H1 (cell line): Measurements from ENCODE around the gene SRMS. TPM values are rescaled to one million over a fixed set of nuclear protein-coding genes. Genes with fewer than 3 reads are reported as not detected.

Experiments
- CTCF ChIA-PET: fragments of 300-600 bp; sonication (Branson Sonifier 250); formaldehyde crosslinking; loops from one replicate; lab custom pipeline; 2021; ENCODE audit not compliant: partially characterized antibody; lab: Charles Lee
- POLR2A ChIA-PET: fragments of 300-600 bp; sonication (Branson Sonifier 250); formaldehyde crosslinking; loops from one replicate; lab custom pipeline; 2021; ENCODE audit warnings: inconsistent platforms; ENCODE audit not compliant: partially characterized antibody; lab: Charles Lee
- DNase-seq, 2 experiments: peaks; one replicate each; pipeline versions ENCODE4 v3.0.0 to v3.0.0-alpha.2; 2010 to 2022; ENCODE audit warnings: low spot score in 2 of 2, low read depth in 1 of 2, mixed read lengths in 1 of 2
- FAIRE-seq: peaks from 2 replicates; lab custom pipeline; 2011; peaks lifted over from hg19 to GRCh38; lab: Jason Lieb, UNC
- H2AFZ ChIP-seq: 2 replicates; pipeline ENCODE4 v1.8.1; 2012; ENCODE audit warnings: low read length, inconsistent platforms
- H2AK5ac ChIP-seq: 2 replicates; pipeline ENCODE4 v1.6.1; 2013; ENCODE audit warnings: low read depth, low read length
- H2BK120ac ChIP-seq: replicated peaks from 2 replicates; pipeline ENCODE3; 2013; ENCODE audit warnings: low read depth, low read length, inconsistent platforms
- H2BK12ac ChIP-seq: 2 replicates; pipeline ENCODE4 v1.6.1; 2013; ENCODE audit warnings: low read depth, low read length
- H2BK15ac ChIP-seq: 2 replicates; pipeline ENCODE4 v1.6.1; 2013; ENCODE audit warnings: low read length
- H2BK20ac ChIP-seq: 2 replicates; pipeline ENCODE4 v1.6.1; 2013; ENCODE audit warnings: low read length
- H2BK5ac ChIP-seq: 2 replicates; pipeline ENCODE4 v1.6.1; 2013; ENCODE audit warnings: low read depth, low read length
- H3K14ac ChIP-seq: 2 replicates; pipeline ENCODE4 v1.6.1; 2013; ENCODE audit warnings: inconsistent platforms; ENCODE audit not compliant: insufficient read length
- H3K18ac ChIP-seq: 2 replicates; pipeline ENCODE4 v1.6.1; 2013; ENCODE audit warnings: low read length; ENCODE audit errors: extremely low read depth
- H3K23ac ChIP-seq: 2 replicates; pipeline ENCODE4 v1.6.1; 2013; ENCODE audit warnings: inconsistent platforms; ENCODE audit not compliant: insufficient read length
- H3K23me2 ChIP-seq: 2 replicates; pipeline ENCODE4 v1.6.1; 2013; ENCODE audit warnings: low read depth, low read length
- H3K27ac ChIP-seq: 2 replicates; pipeline ENCODE4 v1.6.1; 2011; ENCODE audit warnings: low read depth, low read length, inconsistent platforms
- H3K27me3 ChIP-seq, 4 experiments: replicated peaks in 1 of 4; 1 replicate in 1 of 4; 2 replicates in 3 of 4; pipeline versions ENCODE4 v1.6.1 to v1.8.1; 2011 to 2013; ENCODE audit warnings: low read length in 3 of 4, mild to moderate bottlenecking in 3 of 4, inconsistent platforms in 2 of 4, mixed read lengths in 2 of 4, moderate library complexity in 1 of 4; ENCODE audit not compliant: control insufficient read depth in 3 of 4, insufficient read depth in 3 of 4; ENCODE audit errors: extremely low read depth in 1 of 4
- H3K36me3 ChIP-seq, 4 experiments: 2 replicates each; pipeline versions ENCODE4 v1.6.1 to v1.8.1; 2011 to 2013; ENCODE audit warnings: mild to moderate bottlenecking in 4 of 4, low read length in 3 of 4, moderate library complexity in 2 of 4, control low read depth in 1 of 4, inconsistent platforms in 1 of 4; ENCODE audit not compliant: insufficient read depth in 4 of 4, control insufficient read depth in 2 of 4
- H3K4ac ChIP-seq: replicated peaks from 2 replicates; pipeline ENCODE3; 2013; ENCODE audit warnings: low read length, low read depth, mixed read lengths, inconsistent platforms; ENCODE audit not compliant: insufficient read length
- H3K4me1 ChIP-seq, 4 experiments: replicated peaks in 1 of 4; 1 replicate in 1 of 4; 2 replicates in 3 of 4; pipeline versions ENCODE4 v1.6.1 to v1.8.1; 2011 to 2013; ENCODE audit warnings: low read length in 3 of 4, inconsistent platforms in 2 of 4, mixed read lengths in 1 of 4; ENCODE audit not compliant: insufficient read depth in 4 of 4, control insufficient read depth in 3 of 4
- H3K4me2 ChIP-seq, 2 experiments: 2 replicates each; pipeline versions ENCODE4 v1.6.1 to v1.8.1; 2011 to 2013; ENCODE audit warnings: low read depth in 2 of 2, low read length in 2 of 2, control low read depth in 1 of 2, inconsistent platforms in 1 of 2, mild to moderate bottlenecking in 1 of 2; ENCODE audit not compliant: insufficient read depth in 1 of 2
- H3K4me3 ChIP-seq, 4 experiments: fragments of 200-600, 300-600 bp in 1 of 4; sonication (generic), shearing (Covaris generic), sonication (Bioruptor Twin) in 1 of 4; 2 replicates each; pipeline versions ENCODE4 v1.5.1 to v1.8.1; 2011 to 2016; ENCODE audit warnings: low read length in 4 of 4, low read depth in 3 of 4, control low read depth in 2 of 4, inconsistent platforms in 2 of 4, mild to moderate bottlenecking in 2 of 4, mixed read lengths in 1 of 4, moderate library complexity in 1 of 4; ENCODE audit not compliant: insufficient read depth in 2 of 4; ENCODE audit errors: extremely low read depth in 1 of 4
- H3K56ac ChIP-seq: replicated peaks from 2 replicates; pipeline ENCODE3; 2013; ENCODE audit warnings: low read depth, mild to moderate bottlenecking, mixed read lengths, low read length, inconsistent platforms; ENCODE audit not compliant: insufficient read length
- H3K79me1 ChIP-seq: 2 replicates; pipeline ENCODE4 v1.6.1; 2013; ENCODE audit warnings: low read depth, low read length, control low read depth
- H3K79me2 ChIP-seq, 2 experiments: 2 replicates each; pipeline versions ENCODE4 v1.6.1 to v1.8.1; 2012 to 2013; ENCODE audit warnings: low read length in 2 of 2, mild to moderate bottlenecking in 2 of 2, inconsistent platforms in 1 of 2; ENCODE audit not compliant: insufficient read depth in 2 of 2, control insufficient read depth in 1 of 2
- H3K9ac ChIP-seq, 4 experiments: replicated peaks in 1 of 4; 1 replicate in 1 of 4; 2 replicates in 3 of 4; pipeline versions ENCODE4 v1.6.1 to v1.8.1; 2011 to 2013; ENCODE audit warnings: low read depth in 3 of 4, low read length in 3 of 4, control low read depth in 2 of 4, mild to moderate bottlenecking in 2 of 4, moderate library complexity in 2 of 4, inconsistent platforms in 1 of 4; ENCODE audit errors: extremely low read depth in 1 of 4
- H3K9me3 ChIP-seq, 2 experiments: 2 replicates each; pipeline versions ENCODE4 v1.6.1 to v1.8.1; 2012 to 2013; ENCODE audit warnings: mild to moderate bottlenecking in 2 of 2, moderate library complexity in 2 of 2, control low read depth in 1 of 2, inconsistent platforms in 1 of 2, low read depth in 1 of 2, low read length in 1 of 2, mixed read lengths in 1 of 2; ENCODE audit not compliant: insufficient read depth in 2 of 2
- H4K20me1 ChIP-seq, 2 experiments: replicated peaks in 1 of 2; 2 replicates each; pipeline versions ENCODE3 to v1.8.1; 2011 to 2013; ENCODE audit warnings: inconsistent platforms in 2 of 2, low read length in 2 of 2, mild to moderate bottlenecking in 1 of 2; ENCODE audit not compliant: insufficient read depth in 2 of 2, control insufficient read depth in 1 of 2
- H4K5ac ChIP-seq: 2 replicates; pipeline ENCODE4 v1.6.1; 2013; ENCODE audit warnings: low read length, low read depth, mixed read lengths, inconsistent platforms; ENCODE audit not compliant: insufficient read length
- H4K8ac ChIP-seq: 2 replicates; pipeline ENCODE4 v1.8.0; 2013; ENCODE audit warnings: mild to moderate bottlenecking, moderate library complexity, low read length, inconsistent platforms; ENCODE audit not compliant: insufficient read depth; ENCODE audit errors: extremely low read depth
- H4K91ac ChIP-seq: replicated peaks from 2 replicates; pipeline ENCODE3; 2013; ENCODE audit warnings: low read length, mixed read lengths, inconsistent platforms; ENCODE audit not compliant: insufficient read length
- CBX5 ChIP-seq: fragments of 300-800, 300-1000 bp; sonication (generic); IDR thresholded peaks from 2 replicates; pipeline ENCODE4 v1.7.1; 2016; ENCODE audit warnings: antibody characterized with exemption, low read length, low read depth
- EZH2 ChIP-seq: fragments of 200-600 bp; sonication (generic); IDR thresholded peaks from 2 replicates; pipeline ENCODE4 v1.7.1; 2012; ENCODE audit warnings: low read depth, mild to moderate bottlenecking, moderate library complexity, low read length, inconsistent platforms; ENCODE audit not compliant: severe bottlenecking
- JUND ChIP-seq: IDR thresholded peaks from 2 replicates; pipeline ENCODE4 v1.6.1; 2011; ENCODE audit warnings: mild to moderate bottlenecking, improper control_type of control experiment, low read length
- POLR2AphosphoS5 ChIP-seq: IDR thresholded peaks from 2 replicates; pipeline ENCODE4 v1.6.1; 2011; ENCODE audit warnings: low read depth, low read length
- SRF ChIP-seq: IDR thresholded peaks from 2 replicates; pipeline ENCODE4 v1.6.1; 2011; ENCODE audit warnings: mild to moderate bottlenecking, low read depth, low read length, moderate library complexity
- USF2 ChIP-seq: IDR thresholded peaks from 2 replicates; pipeline ENCODE4 v1.6.1; 2011; ENCODE audit warnings: low read length, improper control_type of control experiment
- WGBS, 2 experiments: shearing (Covaris generic) in 1 of 2; methylation state at CpG; one replicate each; pipeline versions ENCODE4 v1.1.6 to v1.1.7; 2013 to 2015; ENCODE audit warnings: low lambda C conversion rate in 2 of 2, mixed read lengths in 2 of 2, inconsistent platforms in 1 of 2, low coverage in 1 of 2, missing lambda C conversion rate in 1 of 2; ENCODE audit not compliant: insufficient replicate concordance in 2 of 2, insufficient coverage in 1 of 2, insufficient read length in 1 of 2; ENCODE audit errors: extremely low coverage in 1 of 2, missing lambda C conversion rate in 1 of 2; 5-methylcytosine and 5-hydroxymethylcytosine counted together
- polyA plus RNA-seq, 7 experiments: library from polyadenylated mRNA; depleted of rRNA in 3 of 7; stranded (reverse) in 5 of 7; unstranded in 2 of 7; fragments of >200 nt in 5 of 7; fragments of 200-250 nt in 2 of 7; gene quantifications; 1 replicate in 5 of 7; 2 replicates in 1 of 7; 4 replicates in 1 of 7; pipeline versions ENCODE4 v1.2.1 to v1.2.3, GENCODE V29; 2011 to 2013; ENCODE audit warnings: missing spikeins in 2 of 7, mixed read lengths in 2 of 7
- total RNA-seq: library from RNA; stranded (reverse); fragmentation: NEBNext Ultra II Directional; extraction: Animal tissue kit (Norgen Biotek cat#: 25700); gene quantifications from 2 replicates; pipeline ENCODE4 v1.2.1, GENCODE V29; 2021
- TF ChIP-seq, protein P1 (sequence below), 3 experiments: IDR thresholded peaks; 1 replicate in 2 of 3; 2 replicates in 1 of 3; pipeline versions ENCODE4 v1.5.1 to v1.6.1; 2011; ENCODE audit warnings: low read length in 3 of 3, mild to moderate bottlenecking in 3 of 3, inconsistent platforms in 2 of 3, low read depth in 1 of 3, moderate library complexity in 1 of 3; ENCODE audit not compliant: insufficient read depth in 1 of 3; ENCODE audit errors: control extremely low read depth in 1 of 3

SRMS gene
- total and polyA plus RNA-seq, 2 of the 8 experiments (the other 6 are each of a cell fraction or from before 2014, with no cell fraction given) = 0.39 to 0.76 TPM

DNA sequence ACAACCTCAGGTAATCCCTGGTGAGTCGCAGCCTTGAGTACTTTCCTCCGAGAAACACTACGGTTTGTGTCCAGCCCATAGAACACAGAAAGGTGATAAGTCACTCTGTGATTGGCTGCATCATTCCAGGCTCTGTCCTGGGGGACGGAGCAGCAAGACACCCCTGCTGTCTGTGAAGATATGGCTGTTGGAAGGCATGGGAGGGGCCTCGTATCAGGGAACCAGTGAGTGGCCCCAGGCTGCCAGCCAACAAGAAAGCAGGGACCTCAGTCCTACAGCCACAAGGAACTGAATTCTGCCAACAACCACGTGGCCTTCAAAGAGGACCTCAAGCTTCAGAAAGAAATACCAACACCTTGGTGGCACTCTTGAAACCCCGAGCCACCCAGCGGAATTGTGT lies 42.3 kb downstream of the SRMS start:
- no peaks in the 10 kb centered on the region for H3K36me3 ChIP-seq
- FAIRE-seq = no peak
- CTCF ChIA-PET = interaction anchor here (1.0 to 2.2 kb wide), 5 partner anchors 9 to 252 kb away, joined by 3 to 12 read pairs (median 4); partner anchors contain the start of gene PPDPF
- no peak for TF ChIP-seq JUND
- no peak for TF ChIP-seq EZH2
- TF ChIP-seq USF2 = no peak
- TF ChIP-seq CBX5 = no peak
- TF ChIP-seq, protein P1, sequence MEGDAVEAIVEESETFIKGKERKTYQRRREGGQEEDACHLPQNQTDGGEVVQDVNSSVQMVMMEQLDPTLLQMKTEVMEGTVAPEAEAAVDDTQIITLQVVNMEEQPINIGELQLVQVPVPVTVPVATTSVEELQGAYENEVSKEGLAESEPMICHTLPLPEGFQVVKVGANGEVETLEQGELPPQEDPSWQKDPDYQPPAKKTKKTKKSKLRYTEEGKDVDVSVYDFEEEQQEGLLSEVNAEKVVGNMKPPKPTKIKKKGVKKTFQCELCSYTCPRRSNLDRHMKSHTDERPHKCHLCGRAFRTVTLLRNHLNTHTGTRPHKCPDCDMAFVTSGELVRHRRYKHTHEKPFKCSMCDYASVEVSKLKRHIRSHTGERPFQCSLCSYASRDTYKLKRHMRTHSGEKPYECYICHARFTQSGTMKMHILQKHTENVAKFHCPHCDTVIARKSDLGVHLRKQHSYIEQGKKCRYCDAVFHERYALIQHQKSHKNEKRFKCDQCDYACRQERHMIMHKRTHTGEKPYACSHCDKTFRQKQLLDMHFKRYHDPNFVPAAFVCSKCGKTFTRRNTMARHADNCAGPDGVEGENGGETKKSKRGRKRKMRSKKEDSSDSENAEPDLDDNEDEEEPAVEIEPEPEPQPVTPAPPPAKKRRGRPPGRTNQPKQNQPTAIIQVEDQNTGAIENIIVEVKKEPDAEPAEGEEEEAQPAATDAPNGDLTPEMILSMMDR (IDR thresholded peaks at IDR 0.05; ENCODE audit: control extremely low read depth in 1 of 3, insufficient read depth in 1 of 3, low read depth in 1 of 3, low read length in 3 of 3) = no peak
- TF ChIP-seq POLR2AphosphoS5 = no peak
- no peak for TF ChIP-seq SRF

More for the DNA sequence above, 42.3 kb downstream of the SRMS start:
- Histone ChIP-seq H4K20me1 (peaks cover 0 to 1% of the 10 kb centered on the region in 2 experiments), H2BK5ac (no peak overlapping the region), H3K4ac (no peak overlapping the region), H3K4me2 (no peak overlapping the region), H3K18ac (no peak overlapping the region), H3K27me3 (peaks cover 0 to 6% (median under 1%) of the 10 kb centered on the region in 4 experiments; a peak in 3 of 7 replicates), H3K9ac (no peak overlapping the region), H3K79me2 (no peaks in the 10 kb centered on the region), H3K4me3 (no peak overlapping the region), H3K56ac (no peak overlapping the region), H2BK20ac (no peak overlapping the region), H3K27ac (no peak overlapping the region), H4K91ac (no peak overlapping the region), H2BK120ac (no peak overlapping the region), H4K8ac (no peak overlapping the region), H2BK15ac (no peak overlapping the region), H4K5ac (no peak overlapping the region), H3K9me3 (peaks cover 0 to 6% of the 10 kb centered on the region in 2 experiments; a peak in 2 of 4 replicates), H3K23me2 (no peaks in the 10 kb centered on the region), H2AFZ (no peak overlapping the region), H3K23ac (no peak overlapping the region), H2AK5ac (no peak overlapping the region), H3K79me1 (no peaks in the 10 kb centered on the region), H3K4me1 (peaks cover 0 to 13% (median 7%) of the 10 kb centered on the region in 4 experiments; a peak in 6 of 7 replicates), H2BK12ac (no peak overlapping the region), H3K14ac (no peak overlapping the region)
- no peak for DNase-seq
- WGBS, 2 experiments = 88% methylated on average over 8 of the region's 8 CpGs; no CpG with 5 or more reads in 1 of the 2 experiments
- POLR2A ChIA-PET = interaction anchor here (1.1 kb wide), 1 partner anchor 15 kb away, joined by 4 read pairs; the partner anchor contains the start of gene PPDPF
